Heart right ventricle (tissue), 16 donors: ENCODE results near the gene HSPA12B. TPM values are rescaled to one million over a fixed set of nuclear protein-coding genes. Genes with fewer than 3 reads are reported as not detected.

Source experiments
- ATAC-seq, 8 donors: fragments of 200-7000 bp; cut with Tn5 transposase; one replicate each; pipeline ENCODE4 v1.9.1; 2020; ENCODE audit warnings: mild to moderate bottlenecking in 8 of 8, moderate library complexity in 8 of 8, moderate number of reproducible peaks in 1 of 8
- DNase-seq, 2 donors: peaks; one replicate each; pipeline ENCODE4 v3.0.0-alpha.2; 2020
- H3K27ac ChIP-seq, 10 donors: fragments of 200-600 bp; sonication (generic) in 2 of 10; one replicate each; pipeline versions ENCODE4 v1.5.0 to v1.8.0; 2020 to 2022; ENCODE audit warnings: mild to moderate bottlenecking in 3 of 10
- H3K27me3 ChIP-seq, 7 donors: fragments of 200-600 bp; one replicate each; pipeline ENCODE4 v1.8.0; 2021 to 2022; ENCODE audit warnings: mild to moderate bottlenecking in 2 of 7
- H3K36me3 ChIP-seq, 9 donors: fragments of 200-600 bp; sonication (generic) in 1 of 9; one replicate each; pipeline versions ENCODE4 v1.5.0 to v1.8.0; 2020 to 2022; ENCODE audit warnings: mild to moderate bottlenecking in 2 of 9
- H3K4me1 ChIP-seq, 9 donors: fragments of 200-600 bp; sonication (generic) in 1 of 9; one replicate each; pipeline versions ENCODE4 v1.5.0 to v1.8.0; 2020 to 2022; ENCODE audit warnings: mild to moderate bottlenecking in 4 of 9
- H3K4me3 ChIP-seq, 10 donors: fragments of 200-600 bp; sonication (generic) in 2 of 10; one replicate each; pipeline versions ENCODE4 v1.5.0 to v1.8.0; 2020 to 2022; ENCODE audit warnings: mild to moderate bottlenecking in 7 of 10, moderate library complexity in 2 of 10
- H3K9me3 ChIP-seq, 11 donors: fragments of 200-600 bp in 10 of 11; sonication (generic) in 2 of 11; one replicate each; pipeline versions ENCODE4 v1.5.0 to v1.8.0; 2013 to 2022; ENCODE audit warnings: mild to moderate bottlenecking in 2 of 11, control low read depth in 1 of 11, moderate library complexity in 1 of 11
- WGBS, 2 donors: extraction: QIAGEN DNeasy Blood & Tissue Kit; methylation state at CpG; one replicate each; pipeline ENCODE4 v1.1.7; 2013; ENCODE audit warnings: inconsistent platforms in 1 of 2; 5-methylcytosine and 5-hydroxymethylcytosine counted together
- intact Hi-C, 10 donors: fragments of 100-400 bp; cut with DNase I; formaldehyde crosslinking; loops; one replicate each; pipeline versions ENCODE4 v1.11.1 to v1.14.2; 2022
- polyA plus RNA-seq, 2 donors: library from polyadenylated mRNA; stranded (reverse); fragments of 200-250 nt; gene quantifications; one replicate each; pipeline ENCODE4 v1.2.3, GENCODE V29; 2013
- total RNA-seq, 10 donors: library from RNA; stranded (reverse); fragmentation: NEBNext Ultra II Directional in 3 of 10; extraction: Animal tissue kit (Norgen Biotek cat#: 25700) in 3 of 10; gene quantifications; one replicate each; pipeline versions ENCODE4 v1.2.1 to v1.2.4, GENCODE V29; 2021 to 2023
- TF ChIP-seq, protein P1 (sequence below), 9 donors: fragments of 200-600 bp; sonication (generic) in 2 of 9; IDR thresholded peaks; one replicate each; pipeline versions ENCODE4 v1.5.0 to v1.8.0; 2021 to 2022; ENCODE audit warnings: antibody characterized with exemption in 9 of 9, mild to moderate bottlenecking in 5 of 9, moderate library complexity in 1 of 9
- donor health status: Arrhythmogenic right ventricular cardiomyopathy.
- donor health status: ischemic (EF 13 %, LVEDD 7.1; RV severe dilation, severe dysfunction).
- donor health status: healthy with polysubstance abuse.
- donor health status: DM: no; HTN: yes; CAD: no.
- donor health status: DM: no; HTN: no; CAD: no.
- donor health status: ischemic (EF 25% LVEDD 6.9; RV normal size, moderate dysfunction).
- donor health status: ischemic (EF 25% LVEDD 5.7; RV mildly dilated, moderate dysfunction).
- donor health status: healthy.
- donor health status: DM: yes; HTN: yes; CAD: no.
- donor health status: Ischemic cardiomyopathy.
- donor health status: ischemic (EF 35%, LVEDD 5.7; RV mildly dilated, moderate dysfunction).
- donor health status: nonischemic (EF 11% LVEDD 7.7; RV severe dilation, severe dysfunction).
- donor health status: DM: yes; HTN: yes; CAD: no.
- donor health status: PGD.
- donor health status: ischemic (EF 29% LVEDD 5.4; RV normal size, mild dysfunction).
- donor health status: nonischemic (EF 23%, LVEDD 6.1; RV moderate dilation, normal function).

The HSPA12B gene
- total and polyA plus RNA-seq, 12 donors, result 8.4 to 26.5 (median 13.0) TPM

GRCh38 chr20:3794701-3795420 lies 62.4 kb downstream of the HSPA12B start:
- Histone ChIP-seq H3K36me3 (peaks cover 0 to 18% (median 0%) of the 10 kb centered on the region in 9 donors), H3K4me3 (peak overlapping the region; percentile 47 to 92 (median 70)), H3K4me1 (peaks cover 0 to 49% (median 20%) of the 10 kb centered on the region in 9 donors), H3K27me3 (no peaks in the 10 kb centered on the region), H3K27ac (peak overlapping the region; percentile 89 to 98 (median 96)), H3K9me3 (no peaks in the 10 kb centered on the region)
- intact Hi-C loops, result loop anchor here in 2 of 10 donors (2.0 kb wide), 2 partner anchors 16 to 22 kb away; no protein-coding TSS in a partner anchor
- WGBS, 2 donors, result 87% methylated on average over 25 of the region's 25 CpGs
- ATAC-seq (peak in 1 of 8 donors; percentile 0), DNase-seq (no peak)
- TF ChIP-seq, protein P1, sequence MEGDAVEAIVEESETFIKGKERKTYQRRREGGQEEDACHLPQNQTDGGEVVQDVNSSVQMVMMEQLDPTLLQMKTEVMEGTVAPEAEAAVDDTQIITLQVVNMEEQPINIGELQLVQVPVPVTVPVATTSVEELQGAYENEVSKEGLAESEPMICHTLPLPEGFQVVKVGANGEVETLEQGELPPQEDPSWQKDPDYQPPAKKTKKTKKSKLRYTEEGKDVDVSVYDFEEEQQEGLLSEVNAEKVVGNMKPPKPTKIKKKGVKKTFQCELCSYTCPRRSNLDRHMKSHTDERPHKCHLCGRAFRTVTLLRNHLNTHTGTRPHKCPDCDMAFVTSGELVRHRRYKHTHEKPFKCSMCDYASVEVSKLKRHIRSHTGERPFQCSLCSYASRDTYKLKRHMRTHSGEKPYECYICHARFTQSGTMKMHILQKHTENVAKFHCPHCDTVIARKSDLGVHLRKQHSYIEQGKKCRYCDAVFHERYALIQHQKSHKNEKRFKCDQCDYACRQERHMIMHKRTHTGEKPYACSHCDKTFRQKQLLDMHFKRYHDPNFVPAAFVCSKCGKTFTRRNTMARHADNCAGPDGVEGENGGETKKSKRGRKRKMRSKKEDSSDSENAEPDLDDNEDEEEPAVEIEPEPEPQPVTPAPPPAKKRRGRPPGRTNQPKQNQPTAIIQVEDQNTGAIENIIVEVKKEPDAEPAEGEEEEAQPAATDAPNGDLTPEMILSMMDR (IDR thresholded peaks at IDR 0.05), result no peak

DNA sequence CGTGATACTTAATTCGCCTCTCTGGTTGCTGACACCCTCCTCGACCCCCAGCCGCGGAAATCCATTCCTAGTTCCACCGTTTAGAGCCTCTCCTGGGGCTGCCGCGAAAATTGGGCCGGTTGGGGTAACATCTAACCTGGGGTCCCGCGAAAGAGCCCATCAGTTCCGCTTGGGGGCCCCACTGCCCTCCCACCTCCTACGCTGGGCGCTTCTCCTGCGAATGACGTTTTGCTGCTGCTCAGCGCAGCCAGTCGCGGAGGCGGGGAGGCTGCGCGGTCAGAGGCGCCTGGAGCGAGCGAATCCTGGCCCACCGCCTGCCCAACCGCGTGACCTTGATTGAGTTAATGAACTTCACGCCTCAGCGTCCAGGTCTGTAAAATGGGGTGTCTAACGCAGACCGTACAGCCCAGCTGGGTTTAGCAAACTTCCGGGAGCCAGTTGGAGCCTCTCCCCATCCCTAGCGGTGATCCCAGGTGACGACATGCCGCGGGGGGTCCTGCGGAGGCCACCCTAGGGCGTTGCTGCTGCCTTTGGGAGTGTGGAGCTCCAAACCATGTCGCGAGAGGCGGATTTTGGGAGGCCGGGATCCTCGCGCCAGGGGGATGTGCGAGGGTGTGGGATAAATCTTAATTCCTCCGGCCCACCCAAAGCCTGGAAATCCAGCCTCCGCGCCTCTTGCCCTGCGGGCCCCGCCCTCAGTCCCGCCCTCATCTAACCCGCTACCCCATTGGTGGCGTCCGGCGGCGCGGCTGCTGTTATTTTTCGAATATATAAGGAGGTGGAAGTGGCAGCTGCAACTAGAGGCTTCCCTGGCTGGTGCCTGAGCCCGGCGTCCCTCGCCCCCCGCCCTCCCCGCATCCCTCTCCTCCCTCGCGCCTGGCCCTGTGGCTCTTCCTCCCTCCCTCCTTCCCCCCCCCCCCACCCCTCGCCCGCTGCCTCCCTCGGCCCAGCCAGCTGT lies 63.3 kb downstream of the HSPA12B start, which contains the start of gene CDC25B:
Gene CDC25B, plus strand, starts transcription at position 800 of the 958 bp plus-strand sequence. CDS start 222 bp downstream, outside the sequence.
- Histone ChIP-seq H3K27ac (peak within 1 kb of the TSS; percentile 89 to 98 (median 96)), H3K4me3 (peak within 1 kb of the TSS; percentile 47 to 92 (median 70)), H3K9me3 (no peaks in the 10 kb centered on the region), H3K36me3 (peaks cover 0 to 28% (median 0%) of the 10 kb centered on the region in 9 donors), H3K4me1 (peaks cover 0 to 54% (median 20%) of the 10 kb centered on the region in 9 donors), H3K27me3 (no peaks in the 10 kb centered on the region)
- 3% methylated on average over 60 to 67 of the region's 69 CpGs for WGBS, 2 donors
- ATAC-seq, result peak; percentile 90 to 96 (median 96)
- DNase-seq, result peak; percentile 93
- intact Hi-C loops, result loop anchor here in 2 of 10 donors (2.0 kb wide), 2 partner anchors 15 to 21 kb away; no protein-coding TSS in a partner anchor
- TF ChIP-seq, protein P1 (IDR thresholded peaks at IDR 0.05), result peak in 6 of 9 donors; percentile 19 to 44 (median 40)

DNA sequence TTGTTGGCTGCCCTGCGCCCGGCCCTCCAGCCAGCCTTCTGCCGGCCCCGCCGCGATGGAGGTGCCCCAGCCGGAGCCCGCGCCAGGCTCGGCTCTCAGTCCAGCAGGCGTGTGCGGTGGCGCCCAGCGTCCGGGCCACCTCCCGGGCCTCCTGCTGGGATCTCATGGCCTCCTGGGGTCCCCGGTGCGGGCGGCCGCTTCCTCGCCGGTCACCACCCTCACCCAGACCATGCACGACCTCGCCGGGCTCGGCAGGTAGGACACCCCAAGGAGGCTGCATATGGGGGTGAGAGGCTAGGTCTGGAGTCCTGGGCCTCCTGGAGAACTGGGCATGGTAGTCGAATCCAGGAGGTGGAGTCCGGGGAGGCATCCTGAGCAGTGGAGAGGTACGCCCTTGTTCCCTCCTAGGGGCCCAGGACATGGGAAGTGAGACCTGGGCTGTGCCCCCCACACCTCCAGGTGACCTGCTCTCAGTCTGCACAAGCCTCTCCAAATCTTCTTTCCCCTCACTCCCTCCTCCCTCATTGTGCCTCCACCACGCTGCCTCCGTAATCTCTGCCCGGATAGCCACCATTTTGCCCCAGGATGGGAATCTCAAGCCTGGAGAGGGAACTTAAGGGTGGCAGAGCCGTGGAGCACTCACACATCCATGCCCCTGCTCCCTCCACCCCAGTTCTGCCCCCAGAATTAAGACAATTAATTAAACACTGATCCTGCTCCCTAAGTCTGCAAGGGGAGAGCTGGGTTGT lies 64.2 kb downstream of the HSPA12B start:
- Histone ChIP-seq H3K27me3 (no peaks in the 10 kb centered on the region), H3K36me3 (peaks cover 0 to 36% (median 0%) of the 10 kb centered on the region in 9 donors), H3K4me3 (peak overlapping the region; percentile 47 to 92 (median 70)), H3K27ac (peak overlapping the region in 8 of 10 donors; percentile 40 to 98 (median 95)), H3K9me3 (no peaks in the 10 kb centered on the region), H3K4me1 (peaks cover 0 to 54% (median 20%) of the 10 kb centered on the region in 9 donors)
- WGBS, 2 donors, result 17 to 19% methylated on average over 26 to 33 of the region's 33 CpGs
- peak in 1 of 8 donors; percentile 48 for ATAC-seq
- TF ChIP-seq, protein P1 (IDR thresholded peaks at IDR 0.05), result no peak
- DNase-seq, result no peak
- intact Hi-C loops, result no loop called here
